Loucy (cell line): ENCODE measurements around the gene PSAPL1.

Experiments
- CTCF ChIP-seq: fragments of 200-600 bp; sonication (generic); conservative IDR thresholded peaks from 2 replicates; pipeline ENCODE4 v1.5.1; 2014; ENCODE audit warnings: mild to moderate bottlenecking, antibody characterized with exemption, low read length
- EZH2phosphoT487 ChIP-seq: fragments of 200-600 bp; IDR thresholded peaks from 2 replicates; pipeline ENCODE4 v1.6.1; 2018; ENCODE audit warnings: antibody characterized with exemption, mild to moderate bottlenecking, moderate library complexity, borderline replicate concordance

- no peak for TF ChIP-seq CTCF
- no peak for TF ChIP-seq EZH2phosphoT487
Observed at GRCh38 chr4:7389101-7389701, 45.5 kb downstream of the PSAPL1 start.
